Muscle of arm (tissue), 12 donors: ENCODE data around the gene MVP. TPM values are rescaled to one million over a fixed set of nuclear protein-coding genes. Genes with fewer than 3 reads are reported as not detected.

Source experiments
- DNase-seq: peaks from one replicate; pipeline ENCODE4 v3.0.0-alpha.2; 2013
- polyA plus RNA-seq, 12 donors: library from polyadenylated mRNA; unstranded; fragments of 120-200 nt; gene quantifications; one replicate each; pipeline ENCODE4 v1.2.1, GENCODE V29; 2013; ENCODE audit not compliant: insufficient read length in 12 of 12

MVP gene
- polyA plus RNA-seq, 12 donors = 11.5 to 112 (median 18.7) TPM; not detected in 1

GRCh38 chr16:29839822-29840221 is 19.6 kb downstream of the MVP start:
- DNase-seq = no peak

- DNase-seq = no peak
Measured at GRCh38 chr16:29840240-29840639, 20.0 kb downstream of the MVP start.

GRCh38 chr16:29841631-29842030 is 21.4 kb downstream of the MVP start:
- DNase-seq = no peak

DNA sequence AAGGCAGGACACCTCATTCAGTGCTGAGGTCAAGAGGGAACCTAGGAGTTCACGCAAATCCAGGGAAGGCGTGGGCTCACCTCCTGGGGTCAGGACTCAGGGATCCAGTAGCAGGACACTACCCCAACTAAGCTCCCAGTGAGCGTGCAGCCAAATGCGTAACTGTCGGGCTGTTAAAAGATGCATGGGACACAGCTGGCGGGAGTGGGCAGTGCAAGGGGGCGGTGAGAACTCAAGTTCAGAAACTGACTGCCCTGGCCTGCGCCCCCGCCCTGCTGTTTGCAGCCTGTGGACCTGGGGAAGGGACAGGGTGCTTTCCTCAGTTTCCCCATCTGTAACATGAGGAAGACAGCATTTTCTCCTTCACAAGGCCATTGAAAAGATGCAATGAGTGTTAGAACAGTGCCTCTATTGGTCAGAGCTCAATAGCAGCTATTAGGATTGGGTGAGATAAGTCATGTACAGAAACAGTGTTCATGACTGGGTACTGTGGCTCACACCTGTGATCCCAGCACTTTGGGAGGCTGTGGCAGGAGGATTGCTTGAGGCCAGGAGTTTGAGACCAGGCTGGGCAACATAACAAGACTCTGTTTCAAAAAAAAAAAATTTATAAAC is 22.6 kb downstream of the MVP start:
- no peak for DNase-seq

DNA sequence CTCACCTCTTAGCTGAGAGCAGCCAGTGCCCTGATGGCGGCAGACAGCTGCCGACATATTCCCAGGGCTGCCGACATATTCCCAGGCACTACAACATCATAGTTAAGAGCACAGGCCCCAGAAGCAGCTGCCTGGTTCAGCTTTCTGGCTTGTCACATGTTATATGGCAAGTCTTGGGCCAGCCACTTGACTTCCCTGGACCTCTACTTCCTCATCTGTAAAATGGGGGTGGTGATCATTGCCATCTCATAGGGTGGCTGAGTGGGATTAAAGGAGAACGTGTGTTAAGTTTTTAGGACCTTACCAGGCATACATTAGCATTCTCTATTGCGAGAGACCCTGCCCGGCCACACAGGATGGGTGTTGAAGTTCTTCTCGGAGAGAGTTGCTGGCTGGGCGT is 23.7 kb downstream of the MVP start:
- no peak for DNase-seq

DNA sequence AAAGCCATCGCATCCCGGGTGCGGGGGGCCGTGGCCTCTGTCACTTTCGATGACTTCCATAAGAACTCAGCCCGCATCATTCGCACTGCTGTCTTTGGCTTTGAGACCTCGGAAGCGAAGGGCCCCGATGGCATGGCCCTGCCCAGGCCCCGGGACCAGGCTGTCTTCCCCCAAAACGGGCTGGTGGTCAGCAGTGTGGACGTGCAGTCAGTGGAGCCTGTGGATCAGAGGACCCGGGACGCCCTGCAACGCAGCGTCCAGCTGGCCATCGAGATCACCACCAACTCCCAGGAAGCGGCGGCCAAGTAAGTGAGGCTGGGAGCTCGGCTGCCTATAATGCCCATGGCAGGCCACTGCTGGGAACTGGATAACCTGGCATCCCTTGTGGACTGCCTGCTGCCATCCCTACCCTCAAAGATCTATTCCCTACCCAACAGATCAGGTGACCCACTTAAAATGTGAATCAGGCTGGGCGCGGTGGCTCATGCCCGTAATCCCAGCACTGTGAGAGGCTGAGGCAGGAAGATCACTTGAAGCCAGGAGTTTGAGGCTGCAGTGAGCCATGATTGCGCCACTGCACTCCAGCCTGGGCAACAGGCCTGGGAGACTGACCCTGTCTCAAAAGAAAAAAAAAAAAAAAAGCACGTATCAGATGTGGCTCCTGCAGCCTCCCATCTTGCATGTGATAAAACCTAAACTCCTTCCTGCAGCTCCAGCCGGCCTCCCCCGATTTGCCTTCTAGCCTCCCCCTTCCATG is 24.5 kb downstream of the MVP start:
- DNase-seq = no peak

- no peak for DNase-seq
Measured at GRCh38 chr16:29845656-29846055, 25.4 kb downstream of the MVP start.

DNA sequence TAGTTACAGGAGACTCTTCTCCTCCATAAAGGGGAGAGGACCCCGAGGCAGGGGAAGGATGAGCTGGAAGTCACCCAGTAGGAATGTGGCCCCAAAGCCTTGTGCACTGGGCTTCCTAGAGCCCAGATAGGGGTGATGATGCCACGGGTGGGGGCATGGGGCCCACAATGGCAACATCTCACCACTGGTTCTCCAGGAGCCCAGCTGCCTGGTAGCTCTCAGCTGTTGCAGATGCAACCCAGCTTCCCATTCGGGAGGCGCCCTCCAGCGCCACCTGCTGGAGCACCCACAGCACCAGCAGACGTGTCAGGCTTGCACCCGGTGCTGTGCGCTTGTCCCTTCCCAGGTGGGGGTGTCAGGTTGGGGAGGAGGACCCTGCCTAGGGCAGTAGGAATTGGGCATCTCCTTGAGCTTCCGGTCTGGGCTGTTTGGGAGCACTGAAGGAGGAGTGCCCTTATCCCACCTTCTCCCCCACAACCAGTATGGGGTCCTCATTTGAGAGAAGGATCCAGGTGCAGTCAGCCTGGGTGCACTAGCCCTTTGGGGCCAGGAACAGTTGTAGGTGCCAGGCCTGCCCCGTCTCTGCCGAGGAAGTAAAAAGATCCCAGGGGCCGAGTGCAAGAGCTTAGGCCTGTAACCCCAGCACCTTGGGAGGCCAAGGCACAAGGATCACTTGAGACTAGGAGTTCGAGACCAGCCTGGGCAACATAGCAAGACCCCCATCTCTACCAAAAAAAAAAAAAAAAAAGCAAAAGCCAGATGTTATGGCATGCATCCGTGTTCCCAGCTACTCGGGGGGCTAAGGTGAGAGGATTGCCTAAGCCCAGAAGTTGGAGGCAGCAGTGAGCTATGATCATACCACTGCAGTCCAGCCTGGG is 28.4 kb downstream of the MVP start:
- DNase-seq = peak; percentile 41

GRCh38 chr16:29849505-29849904 is 29.2 kb downstream of the MVP start:
- no peak for DNase-seq

DNA sequence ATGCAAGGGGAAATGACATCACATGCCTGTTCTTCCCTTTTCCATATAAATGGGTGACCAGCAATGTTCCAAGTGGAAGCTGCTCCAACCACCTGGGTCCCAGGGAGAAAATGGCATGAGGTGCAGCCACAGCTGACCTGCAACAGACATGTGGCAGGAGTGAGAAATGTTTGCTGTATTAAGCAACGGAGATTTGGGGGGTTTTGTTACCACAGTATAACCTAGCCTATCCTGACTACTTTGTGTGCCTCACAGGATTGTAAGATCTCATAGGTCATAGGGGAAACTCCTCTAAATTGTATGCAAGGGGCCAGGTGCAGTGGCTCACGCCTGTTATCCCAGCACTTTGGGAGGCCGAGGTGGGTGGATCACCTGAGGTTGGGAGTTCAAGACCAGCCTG is 30.7 kb downstream of the MVP start:
- no peak for DNase-seq

GRCh38 chr16:29852654-29853053 is 32.4 kb downstream of the MVP start:
- DNase-seq = peak; percentile 35

DNA sequence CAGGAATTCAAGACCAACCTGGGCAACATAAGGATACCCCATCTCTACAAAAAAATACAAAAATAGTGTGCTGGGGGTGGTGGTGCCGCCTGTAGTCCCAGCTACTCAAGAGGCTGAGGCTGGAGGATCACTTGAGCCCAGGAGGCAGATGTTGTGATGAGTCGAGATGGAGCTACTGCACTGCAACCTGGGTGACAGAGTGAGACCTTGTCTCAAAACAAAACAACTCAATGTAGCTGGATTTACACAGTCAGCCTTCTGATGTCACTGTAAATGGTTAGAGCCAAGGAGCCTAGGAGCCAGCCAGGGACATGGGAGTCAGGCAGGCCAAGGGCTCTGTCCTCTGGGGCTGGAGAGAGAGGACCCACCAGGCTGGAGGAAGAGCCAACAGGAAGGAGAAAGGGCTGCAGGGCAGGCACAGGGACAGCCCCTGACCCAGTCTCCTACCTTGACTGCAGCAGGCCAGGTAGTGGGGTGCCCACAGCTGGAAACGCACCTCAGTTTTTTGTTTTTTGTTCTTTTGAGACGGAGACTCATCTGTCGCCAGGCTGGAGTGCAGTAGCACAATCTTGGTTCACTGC is 34.3 kb downstream of the MVP start:
- no peak for DNase-seq

- no peak for DNase-seq
Measured at GRCh38 chr16:29857133-29857760, 37.0 kb downstream of the MVP start.

DNA sequence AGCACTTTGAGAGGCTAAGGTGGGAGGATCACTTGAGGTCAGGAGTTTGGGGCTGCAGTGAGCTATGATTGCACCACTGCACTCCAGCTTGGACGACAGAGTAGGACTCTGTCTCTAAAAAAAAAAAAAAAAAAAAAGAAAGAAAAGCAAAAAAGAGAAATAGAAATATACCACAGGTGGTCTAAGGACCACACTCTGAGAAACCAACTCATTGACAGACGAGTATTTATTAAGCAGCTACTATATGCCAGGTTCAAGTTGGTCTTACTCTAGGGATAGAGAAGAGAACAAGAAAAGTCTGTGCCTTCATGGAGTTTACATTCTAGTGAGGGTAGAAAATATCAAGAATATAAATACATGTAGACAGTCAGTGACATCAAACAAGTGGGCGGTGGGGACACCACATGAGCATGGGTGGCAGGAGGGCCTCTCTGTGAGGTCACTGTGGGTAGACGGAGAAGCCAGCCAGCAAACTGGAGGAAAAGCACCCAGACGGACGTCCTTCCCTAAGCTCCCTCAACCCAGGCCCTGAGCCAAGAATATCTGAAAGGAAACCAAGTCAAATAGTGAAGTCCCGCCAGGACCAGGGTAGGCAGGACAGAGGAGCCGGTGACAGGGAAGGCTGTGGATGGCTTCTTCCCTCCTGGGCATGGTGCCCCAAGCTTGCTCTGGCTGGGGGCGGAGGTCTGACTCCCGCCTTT is 38.0 kb downstream of the MVP start:
- DNase-seq = no peak

GRCh38 chr16:29858974-29859373 is 38.7 kb downstream of the MVP start:
- DNase-seq = no peak

DNA sequence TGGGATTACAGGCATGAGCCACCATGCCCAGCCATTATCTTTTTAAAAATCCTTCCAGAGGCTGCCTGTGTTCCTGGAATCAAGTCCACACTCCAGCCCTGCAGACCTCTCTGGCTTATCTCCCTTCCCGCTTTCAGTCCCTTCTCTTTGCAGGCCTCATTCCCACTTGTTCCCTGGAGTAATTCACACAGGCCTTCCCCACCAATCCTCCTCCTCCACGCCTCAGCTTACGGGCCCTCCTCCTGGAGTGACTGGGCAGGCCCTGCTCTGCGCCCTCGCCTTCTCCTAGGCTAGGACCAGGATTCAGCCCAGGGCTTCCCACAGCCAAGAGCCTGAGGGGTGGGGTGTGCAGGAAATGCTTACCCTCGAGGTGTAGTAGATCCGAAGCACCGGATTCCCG is 40.0 kb downstream of the MVP start:
- DNase-seq = no peak

- DNase-seq = peak; percentile 15
Measured at GRCh38 chr16:29862383-29862883, 42.2 kb downstream of the MVP start.

DNA sequence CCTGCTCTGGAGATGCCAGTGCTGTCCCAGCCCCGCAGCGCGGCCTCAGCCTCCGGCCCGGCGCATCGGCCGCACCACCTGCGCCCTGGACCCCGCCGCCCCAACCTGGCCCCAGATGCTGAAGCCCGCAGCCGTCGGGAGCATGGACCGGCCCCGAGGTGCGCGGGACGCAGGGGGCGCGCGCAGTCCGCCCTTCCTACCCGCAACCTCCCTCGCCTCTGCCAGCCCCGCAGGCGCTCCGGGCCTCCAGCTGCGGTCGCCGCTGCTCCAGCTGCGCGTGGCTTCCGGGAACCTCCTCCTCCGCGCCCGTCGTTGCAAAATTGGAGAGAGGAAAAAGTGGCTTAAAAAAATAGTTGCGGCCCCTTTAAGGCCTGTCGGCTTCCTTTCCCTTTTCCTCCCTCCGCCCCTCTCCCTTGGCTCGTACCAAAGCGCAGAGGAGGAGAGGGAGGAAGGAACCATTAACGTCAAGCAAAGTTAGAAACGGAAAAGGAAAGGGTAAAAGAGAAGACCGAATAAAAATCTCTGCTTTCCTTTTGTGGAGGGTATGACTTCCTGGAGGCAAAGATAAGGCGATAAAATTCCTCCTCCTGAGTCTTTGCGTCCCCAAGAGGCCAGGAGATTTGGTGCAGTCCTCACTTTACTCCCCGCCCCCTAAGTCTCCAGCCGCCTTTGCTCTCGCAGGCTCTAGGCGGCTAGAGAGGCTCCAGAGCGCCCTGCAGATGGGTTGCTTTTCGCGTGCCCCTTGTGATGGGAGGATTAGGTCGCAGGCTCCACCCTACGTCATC is 42.8 kb downstream of the MVP start, which contains the start of gene CDIPT:
CDIPT (minus strand) TSS at position 343 of the 785 bp plus-strand sequence. CDS start 369 bp downstream, outside the sequence.
- peak; percentile 96 for DNase-seq

DNA sequence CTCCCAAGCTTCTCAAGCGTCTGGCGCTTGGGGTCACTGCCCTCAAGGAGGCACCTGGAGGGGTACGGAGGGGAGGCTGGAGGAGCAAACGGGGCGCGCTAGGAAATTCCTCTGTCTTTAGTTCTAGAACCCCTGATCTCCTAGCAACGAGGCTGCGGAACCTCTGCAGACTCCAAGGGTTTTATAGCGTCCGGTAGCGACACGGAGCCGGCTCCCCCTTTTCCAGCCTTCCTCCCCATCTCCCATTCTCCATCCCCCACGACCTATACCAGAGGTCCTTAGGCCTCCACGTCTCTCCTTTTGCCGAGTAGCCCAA is 43.4 kb downstream of the MVP start:
- no peak for DNase-seq

DNA sequence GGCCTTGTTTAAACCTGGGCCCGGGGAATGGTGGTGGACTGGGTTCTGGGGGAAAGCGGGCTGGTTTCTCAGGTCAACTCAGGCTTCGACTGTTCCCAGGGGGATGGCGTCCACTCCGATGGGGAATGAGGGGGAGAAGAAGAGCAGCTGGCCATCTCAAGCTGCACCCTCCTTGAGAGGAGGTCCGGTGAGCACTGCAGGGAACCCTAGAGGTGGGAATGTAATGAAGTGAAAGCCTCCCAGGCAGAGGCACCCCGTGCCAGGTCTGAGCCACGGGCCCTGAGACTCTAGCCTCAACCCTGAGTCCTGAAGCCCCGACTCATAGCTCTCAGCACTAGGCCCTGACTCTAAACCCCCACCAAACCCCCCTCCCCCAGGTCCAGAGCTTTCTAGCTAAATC is 43.9 kb downstream of the MVP start:
- no peak for DNase-seq
